A549 (cell line): ENCODE data around the gene CD151.
A peak's percentile ranks its signal among the peaks of the same experiment; 100 is the strongest.

ENCODE experiments used
- CEBPB ChIP-seq, 2 experiments: fragments of >200 bp in 1 of 2; sonication (Bioruptor Twin) in 1 of 2; formaldehyde crosslinking in 1 of 2; IDR thresholded peaks; 2 replicates each; pipeline ENCODE4 v1.6.1; 2012 to 2016
- RAD21 ChIP-seq, 2 experiments: fragments of >200 bp in 1 of 2; sonication (Bioruptor Twin) in 1 of 2; formaldehyde crosslinking in 1 of 2; IDR thresholded peaks in 1 of 2; conservative IDR thresholded peaks in 1 of 2; 2 replicates in 1 of 2; 3 replicates in 1 of 2; pipeline ENCODE4 v1.6.1; 2012 to 2018; ENCODE audit warnings: inconsistent platforms in 1 of 2

DNA sequence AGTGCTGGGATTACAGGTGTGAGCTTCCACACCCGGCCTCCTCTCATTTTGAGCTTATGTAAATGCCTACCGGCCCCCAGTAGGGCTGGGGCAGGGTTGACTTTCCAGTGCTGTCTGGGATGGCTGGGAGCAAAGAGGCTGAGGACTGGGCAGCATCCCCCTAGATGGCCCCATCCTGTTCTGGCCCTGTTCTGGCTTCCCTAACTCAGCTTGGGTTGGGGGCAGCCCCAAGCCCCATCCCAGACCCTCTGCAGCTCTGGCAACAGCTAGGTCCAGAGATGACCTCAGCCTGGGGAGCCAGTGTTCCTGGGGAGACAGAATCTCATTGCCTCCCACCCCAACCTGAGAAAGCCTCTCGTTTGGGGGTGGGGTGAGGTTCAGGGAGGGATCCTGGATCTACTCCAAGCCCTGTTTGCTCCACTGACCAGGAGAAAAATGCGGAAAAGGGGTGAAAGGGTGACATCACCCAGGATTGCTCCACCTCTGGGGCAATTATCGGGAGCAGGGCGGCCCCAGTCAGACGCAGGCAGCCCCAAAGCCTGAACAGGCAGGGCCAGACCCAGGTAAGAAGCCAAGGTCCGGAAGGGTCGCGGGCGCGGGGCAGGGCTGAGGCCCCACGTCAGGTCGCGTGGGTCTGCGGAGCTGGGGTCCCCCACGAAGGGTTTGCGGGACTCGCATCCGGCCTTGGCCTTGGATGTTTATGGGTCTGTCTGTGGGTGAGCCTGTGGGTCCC is 14.2 kb upstream of the CD151 start, which contains the start of gene PNPLA2:
- no peak for TF ChIP-seq RAD21 (conservative IDR thresholded peaks at IDR 0.05 in 1 of 2, IDR thresholded peaks at IDR 0.05 in 1 of 2)
- TF ChIP-seq CEBPB (IDR thresholded peaks at IDR 0.05): peak; percentile 43 to 62; a peak in 3 of 4 replicates
